Nephron (organoid): ENCODE measurements around the gene VPS13D.
A peak's percentile ranks its signal among the peaks of the same experiment; 100 is the strongest.
"Not testable (repeated sequence)": the region's sequence is repeated elsewhere in the genome, so short reads cannot be mapped to it uniquely, and the experiment has no call there.

Experiments used
- H3K27ac Mint-ChIP-seq, 3 experiments: 2 replicates each; pipeline ENCODE4 v1.8.0; 2020; ENCODE audit warnings: mixed read lengths in 3 of 3, mild to moderate bottlenecking in 2 of 3, moderate library complexity in 1 of 3
- H3K27me3 Mint-ChIP-seq: 2 replicates; pipeline ENCODE4 v1.8.0; 2021; ENCODE audit warnings: low read depth, mild to moderate bottlenecking, moderate library complexity, mixed read lengths
- H3K36me3 Mint-ChIP-seq: 2 replicates; pipeline ENCODE4 v1.8.0; 2020; ENCODE audit warnings: low read depth, mixed read lengths
- H3K4me1 Mint-ChIP-seq: 2 replicates; pipeline ENCODE4 v1.8.0; 2020; ENCODE audit warnings: mixed read lengths
- H3K4me3 Mint-ChIP-seq, 3 experiments: 2 replicates each; pipeline ENCODE4 v1.8.0; 2020; ENCODE audit warnings: mild to moderate bottlenecking in 3 of 3, mixed read lengths in 3 of 3, moderate library complexity in 2 of 3
- H3K9me3 Mint-ChIP-seq: 2 replicates; pipeline ENCODE4 v1.8.0; 2020; ENCODE audit warnings: mixed read lengths
- CTCF ChIP-seq, 3 experiments: fragments of 200-600 bp; sonication (generic); IDR thresholded peaks; one replicate each; pipeline ENCODE4 v1.5.0; 2021; ENCODE audit warnings: antibody characterized with exemption in 3 of 3; ENCODE audit not compliant: unreplicated experiment in 3 of 3

Gene VPS13D

GRCh38 chr1:12315146-12315545, 85.3 kb downstream of the VPS13D start:
- H3K36me3 Mint-ChIP-seq = peaks cover 34% of the 10 kb centered on the region
- peak overlapping the region; percentile 53 to 95 (median 77) for H3K27ac Mint-ChIP-seq
- no peak for TF ChIP-seq CTCF (IDR thresholded peaks at IDR 0.05; ENCODE audit: unreplicated experiment in 3 of 3)
- H3K9me3 Mint-ChIP-seq = no peaks in the 10 kb centered on the region
- H3K4me1 Mint-ChIP-seq = peaks cover 37% of the 10 kb centered on the region
- H3K27me3 Mint-ChIP-seq = no peaks in the 10 kb centered on the region
- no peak overlapping the region for H3K4me3 Mint-ChIP-seq

GRCh38 chr1:12316331-12316730, 86.5 kb downstream of the VPS13D start:
- Mint-ChIP-seq H3K4me1 (peaks cover 42% of the 10 kb centered on the region), H3K36me3 (peaks cover 36% of the 10 kb centered on the region), H3K9me3 (no peaks in the 10 kb centered on the region), H3K27ac (peak overlapping the region; percentile 82 to 96 (median 93)), H3K4me3 (no peak overlapping the region), H3K27me3 (no peaks in the 10 kb centered on the region)
- TF ChIP-seq CTCF (IDR thresholded peaks at IDR 0.05; ENCODE audit: unreplicated experiment in 3 of 3) = no peak

GRCh38 chr1:12320486-12320885, 90.7 kb downstream of the VPS13D start:
- Mint-ChIP-seq H3K4me1 (peaks cover 33% of the 10 kb centered on the region), H3K27ac (peak overlapping the region in 2 of 3 experiments; percentile 3), H3K36me3 (peaks cover 53% of the 10 kb centered on the region), H3K4me3 (no peak overlapping the region), H3K9me3 (no peaks in the 10 kb centered on the region), H3K27me3 (no peaks in the 10 kb centered on the region)
- no peak for TF ChIP-seq CTCF (IDR thresholded peaks at IDR 0.05; ENCODE audit: unreplicated experiment in 3 of 3)

GRCh38 chr1:12324423-12324822, 94.6 kb downstream of the VPS13D start:
- Mint-ChIP-seq H3K27me3 (no peaks in the 10 kb centered on the region), H3K4me3 (no peak overlapping the region), H3K4me1 (peaks cover 15% of the 10 kb centered on the region), H3K27ac (no peak overlapping the region), H3K36me3 (peaks cover 59% of the 10 kb centered on the region), H3K9me3 (no peaks in the 10 kb centered on the region)
- no peak for TF ChIP-seq CTCF (IDR thresholded peaks at IDR 0.05; ENCODE audit: unreplicated experiment in 3 of 3)

GRCh38 chr1:12324973-12325372, 95.1 kb downstream of the VPS13D start:
- Mint-ChIP-seq H3K4me1 (peaks cover 11% of the 10 kb centered on the region), H3K36me3 (peaks cover 57% of the 10 kb centered on the region)
- not testable (repeated sequence) for H3K4me3 Mint-ChIP-seq, H3K27ac Mint-ChIP-seq, H3K27me3 Mint-ChIP-seq, H3K9me3 Mint-ChIP-seq

- Mint-ChIP-seq H3K9me3 (no peaks in the 10 kb centered on the region), H3K27ac (no peak overlapping the region), H3K4me1 (no peaks in the 10 kb centered on the region), H3K4me3 (no peak overlapping the region), H3K36me3 (peaks cover 60% of the 10 kb centered on the region), H3K27me3 (no peaks in the 10 kb centered on the region)
- TF ChIP-seq CTCF (IDR thresholded peaks at IDR 0.05; ENCODE audit: unreplicated experiment in 3 of 3) = no peak
These were observed 97.2 kb downstream of the VPS13D start for GRCh38 chr1:12326986-12327385.
